Dedifferentiated amniotic fluid mesenchymal stem cell (primary cell): ENCODE data around the gene CEBPZOS.
"Not testable (repeated sequence)": the region's sequence is repeated elsewhere in the genome, so short reads cannot be mapped to it uniquely, and the experiment has no call there.

ENCODE experiments used
- DNase-seq: peaks from one replicate; pipeline ENCODE4 v3.0.0-alpha.2; 2016; ENCODE audit errors: extremely low spot score

Gene CEBPZOS

DNA sequence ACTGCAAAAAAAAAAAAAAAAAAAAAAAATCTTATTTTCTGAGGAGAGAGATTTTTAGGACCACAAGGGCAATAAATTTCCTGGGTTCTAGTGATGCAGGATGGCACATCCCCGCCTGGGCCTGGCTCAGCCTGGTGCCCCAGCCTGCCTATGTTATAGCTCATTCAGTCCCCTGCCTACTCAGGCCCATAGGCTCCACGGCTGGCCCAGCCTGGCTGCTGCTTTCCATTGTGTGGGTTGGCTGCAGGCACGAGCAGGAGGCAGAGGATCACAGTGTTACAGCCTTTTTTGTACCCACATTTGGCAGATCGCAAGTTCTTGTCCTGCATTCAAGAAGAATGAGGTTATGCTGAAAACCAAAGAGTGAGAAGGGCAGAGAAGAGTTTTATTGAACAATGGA lies 5.0 kb upstream of the CEBPZOS start:
- DNase-seq = no peak

- no peak for DNase-seq
Observed at GRCh38 chr2:37191747-37192146, 4.5 kb upstream of the CEBPZOS start.

DNA sequence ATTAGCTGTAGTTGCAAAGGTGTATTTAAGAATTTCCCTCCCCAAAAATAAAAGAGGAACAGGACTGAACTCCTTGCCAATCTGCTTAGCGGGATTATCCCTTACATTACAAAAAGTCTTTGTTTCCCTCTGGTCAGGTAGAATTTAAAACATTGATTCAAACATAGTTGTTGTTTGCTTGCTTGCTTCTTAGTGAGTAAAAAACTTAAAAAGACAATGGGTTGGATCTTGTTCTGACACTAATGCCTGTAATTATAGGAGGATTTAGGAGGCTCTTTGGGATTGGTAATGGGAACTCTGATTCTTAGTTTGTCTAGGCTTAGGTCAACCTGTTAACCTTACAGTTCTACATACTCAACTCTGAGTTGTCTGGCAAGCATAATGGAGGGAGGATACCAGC lies 3.7 kb upstream of the CEBPZOS start:
- no peak for DNase-seq

DNA sequence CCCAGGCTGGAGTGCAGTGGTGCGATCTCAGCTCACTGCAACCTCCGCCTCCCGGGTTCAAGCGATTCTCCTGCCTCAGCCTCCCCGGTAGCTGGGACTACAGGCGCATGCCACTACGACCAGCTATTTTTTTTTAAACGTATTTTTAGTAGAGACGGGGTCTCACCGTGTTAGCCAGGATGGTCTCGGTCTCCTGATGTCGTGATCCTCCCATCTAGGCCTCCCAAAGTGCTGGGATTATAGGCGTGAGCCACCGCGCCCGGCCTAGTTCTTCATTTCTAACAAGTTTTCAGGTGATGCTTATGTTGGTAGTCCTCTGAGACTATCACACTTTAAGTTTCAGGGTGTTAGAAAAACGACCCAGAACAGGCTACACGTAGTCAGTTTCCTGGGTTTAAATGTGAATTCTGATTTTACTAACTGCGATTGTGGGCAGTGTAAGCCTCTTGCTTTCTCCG lies 405 bp upstream of the CEBPZOS start:
- DNase-seq = not testable (repeated sequence)

DNA sequence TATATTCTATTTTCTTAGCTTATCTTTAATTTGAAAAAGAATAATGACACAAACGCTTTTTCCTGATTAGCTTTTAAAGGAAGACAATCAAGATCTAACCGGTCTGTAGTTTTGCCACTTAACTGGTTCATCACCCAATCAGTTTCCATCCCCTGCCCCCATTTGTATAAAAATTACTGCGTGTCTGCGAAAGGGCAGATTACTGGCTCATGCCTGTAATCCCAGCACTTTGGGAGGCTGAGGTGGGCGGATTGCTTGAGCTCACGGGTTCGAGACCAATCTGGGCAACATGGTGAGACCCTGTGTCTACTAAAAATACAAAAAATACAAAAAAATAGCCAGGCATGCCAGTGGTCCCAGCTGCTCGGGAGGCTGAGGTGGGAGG lies 2.4 kb downstream of the CEBPZOS start:
- no peak for DNase-seq

- DNase-seq = no peak
Observed at GRCh38 chr2:37201208-37201607, 4.9 kb downstream of the CEBPZOS start.

DNA sequence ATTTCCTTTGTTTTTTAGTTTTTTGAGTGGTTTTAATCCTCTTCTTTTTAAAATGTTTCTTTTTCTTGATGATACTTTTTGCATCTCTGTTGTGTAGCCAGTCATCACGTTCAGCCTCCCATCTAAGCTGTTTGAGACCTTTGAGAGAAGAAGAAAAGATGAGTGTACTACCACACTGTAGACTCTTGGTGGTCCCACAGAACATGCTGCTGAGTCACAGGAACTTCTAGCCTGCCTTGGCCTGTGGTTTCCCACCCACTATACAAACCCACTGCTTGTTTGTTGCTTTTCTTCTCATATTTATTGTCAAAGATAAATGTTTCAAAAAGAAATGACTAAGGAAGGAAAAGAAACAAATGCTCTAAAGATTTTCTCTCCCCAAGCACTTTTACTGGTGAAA lies 5.5 kb downstream of the CEBPZOS start:
- no peak for DNase-seq

GRCh38 chr2:37203708-37204107 lies 7.4 kb downstream of the CEBPZOS start:
- DNase-seq = no peak

GRCh38 chr2:37205071-37205661 lies 8.9 kb downstream of the CEBPZOS start:
- DNase-seq = not testable (repeated sequence)

DNA sequence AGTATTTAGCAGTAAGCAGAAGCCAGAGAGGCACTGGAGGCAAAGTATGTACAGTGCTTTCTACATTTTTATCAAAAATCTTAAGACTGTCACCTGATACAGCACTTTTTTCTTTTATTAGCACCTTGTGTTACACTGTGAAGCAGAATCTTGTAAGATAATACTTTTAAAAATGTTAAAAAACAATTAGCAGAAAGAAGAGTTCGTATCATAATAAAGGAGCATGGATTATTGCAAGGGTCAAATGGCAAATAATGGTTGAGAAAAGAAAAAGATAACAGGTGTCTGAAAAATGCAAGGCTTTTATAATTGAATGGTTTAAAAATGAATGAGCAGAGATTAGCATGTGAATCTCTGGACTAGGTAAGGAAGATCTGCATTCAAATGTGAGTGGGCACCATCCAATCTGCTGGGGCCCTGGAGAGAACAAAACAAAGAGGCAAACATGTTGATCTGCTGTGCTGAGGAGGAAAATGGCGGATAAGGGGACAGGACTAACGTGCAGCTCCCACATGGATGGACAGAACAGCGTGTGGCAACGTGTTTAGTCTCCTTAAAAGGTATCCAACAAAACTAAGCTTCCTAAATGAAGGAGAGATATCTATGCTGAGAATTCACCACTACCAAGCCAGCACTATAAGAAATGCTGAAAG lies 9.5 kb downstream of the CEBPZOS start:
- no peak for DNase-seq

GRCh38 chr2:37206760-37207159 lies 10.5 kb downstream of the CEBPZOS start:
- DNase-seq = not testable (repeated sequence)

DNA sequence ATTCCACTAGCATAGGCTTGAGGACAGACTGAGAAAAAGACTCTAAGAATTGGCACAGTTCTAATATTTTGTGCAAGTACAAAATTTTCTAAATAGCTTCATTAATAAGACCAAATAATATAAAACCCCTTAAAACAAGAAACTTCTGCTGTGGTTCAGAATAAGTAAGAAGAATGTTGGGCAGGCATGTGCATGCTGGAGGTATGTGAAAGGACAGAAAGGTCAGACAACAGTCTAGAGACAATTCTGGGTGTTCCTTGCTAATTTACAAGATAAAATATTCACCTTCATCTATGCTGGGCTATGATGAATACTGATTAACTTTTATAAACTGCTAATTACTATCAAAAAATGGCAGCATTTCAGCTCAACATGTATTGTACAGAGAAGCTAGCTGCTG lies 14.9 kb downstream of the CEBPZOS start:
- DNase-seq = no peak

GRCh38 chr2:37211939-37212338 lies 15.6 kb downstream of the CEBPZOS start:
- no peak for DNase-seq

DNA sequence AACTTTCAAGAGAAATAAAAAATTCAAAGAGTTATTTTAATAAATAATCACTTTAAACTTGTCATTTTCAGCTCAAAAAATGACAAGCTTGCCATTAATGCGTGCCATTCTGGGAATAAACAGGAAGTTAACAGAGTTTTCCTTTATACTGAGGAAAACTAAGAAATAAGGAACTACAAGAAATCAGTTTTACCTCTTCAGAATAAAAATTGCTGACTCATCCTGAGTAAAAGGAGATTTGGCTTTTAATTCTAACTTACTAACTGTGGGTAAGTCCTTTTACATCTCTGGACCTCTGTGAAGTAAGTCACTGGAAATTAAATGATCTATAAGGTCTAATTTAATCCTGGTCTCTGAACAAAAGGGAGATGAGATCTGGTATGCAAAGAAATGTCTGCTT lies 19.0 kb downstream of the CEBPZOS start:
- DNase-seq = no peak

GRCh38 chr2:37219046-37219445 lies 22.8 kb downstream of the CEBPZOS start:
- DNase-seq = no peak

- DNase-seq = no peak
Observed at GRCh38 chr2:37223131-37223530, 26.8 kb downstream of the CEBPZOS start.

GRCh38 chr2:37224063-37224462 lies 27.8 kb downstream of the CEBPZOS start:
- no peak for DNase-seq

DNA sequence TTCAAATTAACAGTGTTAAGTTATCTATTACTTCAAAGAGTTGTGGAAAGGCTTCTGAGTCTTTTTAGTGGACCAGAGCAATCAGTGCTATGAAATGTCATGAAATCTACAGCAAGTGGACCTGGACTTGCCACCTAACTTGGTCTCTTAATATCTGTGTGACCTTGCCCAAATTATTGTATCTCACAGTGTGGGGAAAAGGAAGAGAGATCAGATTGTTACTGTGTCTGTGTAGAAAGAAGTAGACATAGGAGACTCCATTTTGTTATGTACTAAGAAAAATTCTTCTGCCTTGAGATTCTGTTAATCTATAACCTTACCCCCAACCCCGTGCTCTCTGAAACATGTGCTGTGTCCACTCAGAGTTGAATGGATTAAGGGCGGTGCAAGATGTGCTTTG lies 28.8 kb downstream of the CEBPZOS start:
- DNase-seq = not testable (repeated sequence)

GRCh38 chr2:37226863-37227262 lies 30.6 kb downstream of the CEBPZOS start:
- no peak for DNase-seq

DNA sequence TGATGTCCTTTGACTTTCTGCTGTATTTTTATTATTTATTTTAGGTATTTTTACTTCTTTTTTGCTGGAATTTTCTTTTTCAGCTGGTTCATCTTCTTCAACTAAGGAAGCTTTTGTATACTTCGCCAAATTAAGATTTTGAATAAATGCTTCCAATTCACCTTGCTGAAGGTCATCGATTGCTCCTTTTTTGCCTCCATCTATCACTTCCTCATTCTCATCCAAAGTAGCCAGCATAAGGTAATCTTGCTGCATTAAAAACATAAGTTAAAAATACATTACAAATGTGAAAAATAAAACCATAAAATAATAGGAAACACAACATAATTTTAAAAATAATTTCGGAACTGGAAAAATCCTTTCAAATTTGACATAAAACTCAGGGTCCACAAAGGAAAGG lies 32.5 kb downstream of the CEBPZOS start:
- no peak for DNase-seq

DNA sequence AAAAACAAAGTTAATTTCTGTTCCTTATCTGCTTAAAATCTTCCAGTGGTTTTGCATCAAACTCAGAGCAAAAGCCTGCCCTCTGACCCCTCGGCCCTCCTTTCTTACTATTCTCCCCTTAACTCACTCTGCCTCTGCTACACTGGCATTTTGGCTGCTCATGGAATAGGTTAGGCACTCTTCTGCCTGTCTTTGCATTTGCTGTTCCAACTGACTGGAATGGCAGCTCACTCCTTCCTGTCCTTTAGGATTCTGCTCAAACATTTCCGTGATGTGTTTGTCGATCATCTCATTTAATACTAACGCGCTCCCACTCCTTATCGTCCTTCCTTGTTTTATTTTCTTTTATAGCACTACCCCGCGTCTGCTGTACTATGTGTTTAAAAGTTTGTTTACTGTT lies 34.3 kb downstream of the CEBPZOS start:
- no peak for DNase-seq

DNA sequence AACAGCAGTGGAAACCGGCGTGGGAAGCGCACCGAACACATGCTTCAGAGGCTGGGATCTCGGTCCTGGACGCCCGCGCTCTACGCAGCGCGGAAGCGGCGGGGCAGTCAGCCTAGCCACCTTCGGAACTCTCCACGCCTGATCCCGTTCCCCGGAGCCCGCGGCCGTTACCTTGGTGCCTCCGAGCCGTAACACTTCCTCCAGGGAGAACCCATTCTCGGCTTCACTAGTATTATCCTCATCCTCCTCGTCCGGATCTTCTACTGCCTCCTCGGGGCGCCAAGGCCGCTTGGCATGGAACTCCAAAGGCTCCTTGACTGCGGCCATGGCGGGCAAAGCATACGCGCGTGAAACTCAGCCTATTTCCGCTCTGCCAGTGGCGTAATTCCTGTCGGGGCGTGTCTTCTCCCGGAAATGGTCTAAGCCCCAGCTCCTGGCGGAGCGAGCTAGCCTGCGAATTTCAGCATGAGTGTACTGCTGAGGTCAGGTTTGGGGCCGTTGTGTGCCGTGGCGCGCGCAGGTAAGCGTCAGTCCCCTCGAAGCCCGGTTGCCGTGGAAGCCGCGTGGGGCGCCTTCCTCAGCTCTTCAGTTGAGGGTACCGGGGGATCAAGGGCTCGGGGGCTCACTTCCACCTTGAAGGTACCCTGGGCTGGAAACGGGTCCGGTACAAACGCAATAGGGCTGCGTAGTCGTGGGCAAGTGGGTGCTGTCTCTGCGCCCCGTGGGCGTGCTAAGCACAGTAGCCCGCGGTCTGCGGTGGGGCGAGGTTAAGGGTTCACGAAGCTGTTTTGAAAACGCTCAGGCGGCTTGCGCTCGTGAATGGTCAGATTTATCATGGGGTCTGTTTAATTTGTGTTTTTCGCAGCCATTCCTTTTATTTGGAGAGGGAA lies 35.2 kb downstream of the CEBPZOS start, which contains the start of the genes CEBPZ and NDUFAF7:
CEBPZ (minus strand) TSS at position 356 of the 890 bp plus-strand sequence; CDS start at position 327, 29 bp downstream.
NDUFAF7 (plus strand) TSS at position 418 of the 890 bp plus-strand sequence; CDS start at position 466, 48 bp downstream.
- peak; percentile 96 for DNase-seq
